CD4-positive, alpha-beta T cell (primary cell): ENCODE results near the gene IL24. TPM values are rescaled to one million over a fixed set of nuclear protein-coding genes. Genes with fewer than 3 reads are reported as not detected.

ENCODE experiments used
- ATAC-seq: fragments of 200-7000 bp; cut with Tn5 transposase; one replicate; pipeline ENCODE4 v1.10.0; 2022; ENCODE audit warnings: mild to moderate bottlenecking; ENCODE audit not compliant: poor library complexity
- CTCF ChIA-PET: fragments of 350-600 bp; sonication (Branson Sonifier 250); formaldehyde crosslinking; loops from one replicate; lab custom pipeline; 2021; ENCODE audit warnings: antibody characterized with exemption, inconsistent platforms; lab: Charles Lee
- POLR2A ChIA-PET: fragments of 350-600 bp; sonication (Branson Sonifier 250); formaldehyde crosslinking; loops from one replicate; lab custom pipeline; 2021; ENCODE audit warnings: antibody characterized with exemption, inconsistent platforms; lab: Charles Lee
- DNase-seq, 14 experiments: peaks; one replicate each; pipeline ENCODE4 v3.0.0-alpha.2; 2013 to 2020; ENCODE audit warnings: mixed read lengths in 2 of 14
- H3K27ac ChIP-seq, 2 donors: one replicate each; pipeline versions ENCODE4 v1.5.1 to v1.7.0; 2013; ENCODE audit warnings: low read length in 2 of 2, low read depth in 1 of 2, mild to moderate bottlenecking in 1 of 2
- H3K27me3 ChIP-seq, 2 experiments: 1 replicate in 1 of 2; 2 replicates in 1 of 2; pipeline versions ENCODE4 v1.6.1 to v1.7.0; 2013; ENCODE audit warnings: low read length in 2 of 2, control low read depth in 1 of 2, mild to moderate bottlenecking in 1 of 2, moderate library complexity in 1 of 2; ENCODE audit not compliant: insufficient read depth in 2 of 2, control insufficient read depth in 1 of 2
- H3K36me3 ChIP-seq: one replicate; pipeline ENCODE4 v1.6.1; 2013; ENCODE audit warnings: low read length, control low read depth; ENCODE audit not compliant: insufficient read depth
- H3K4me1 ChIP-seq: one replicate; pipeline ENCODE4 v1.6.1; 2013; ENCODE audit warnings: low read length, control low read depth; ENCODE audit not compliant: insufficient read depth
- H3K4me3 ChIP-seq: one replicate; pipeline ENCODE4 v1.5.1; 2013; ENCODE audit warnings: mild to moderate bottlenecking, low read length, moderate library complexity
- H3K9me3 ChIP-seq, 2 experiments: 1 replicate in 1 of 2; 2 replicates in 1 of 2; pipeline versions ENCODE4 v1.6.1 to v1.7.0; 2013; ENCODE audit warnings: low read length in 2 of 2, mild to moderate bottlenecking in 2 of 2, control low read depth in 1 of 2, moderate library complexity in 1 of 2; ENCODE audit not compliant: control insufficient read depth in 1 of 2, insufficient read depth in 1 of 2
- H3K27ac Mint-ChIP-seq: one replicate; pipeline ENCODE4 v1.8.0; 2020; ENCODE audit warnings: mixed read lengths
- H3K27me3 Mint-ChIP-seq: one replicate; pipeline ENCODE4 v1.8.0; 2021; ENCODE audit warnings: mixed read lengths
- H3K36me3 Mint-ChIP-seq: one replicate; pipeline ENCODE4 v1.8.0; 2021; ENCODE audit warnings: low read depth, mixed read lengths
- H3K4me1 Mint-ChIP-seq: one replicate; pipeline ENCODE4 v1.8.0; 2021; ENCODE audit warnings: low read depth, mixed read lengths
- H3K4me3 Mint-ChIP-seq: one replicate; pipeline ENCODE4 v1.8.0; 2020; ENCODE audit warnings: mild to moderate bottlenecking, mixed read lengths
- H3K9me3 Mint-ChIP-seq: one replicate; pipeline ENCODE4 v1.8.0; 2020; ENCODE audit warnings: mixed read lengths
- intact Hi-C, 2 experiments: fragments of 100-400 bp; cut with DNase I in 1 of 2; cut with micrococcal nuclease in 1 of 2; formaldehyde crosslinking; loops; one replicate each; pipeline versions ENCODE4 v1.15.1 to v1.9.0; 2023 to 2025; cut with DNase I, micrococcal nuclease
- polyA plus RNA-seq, 2 donors: library from polyadenylated mRNA; unstranded; fragments of 120-200 nt; gene quantifications; one replicate each; pipeline ENCODE4 v1.2.1, GENCODE V29; 2013
- total RNA-seq, 174 experiments: library from RNA in 2 of 174; stranded (reverse) in 2 of 174; gene quantifications; one replicate each; pipeline ENCODE4 v1.2.3 and lab custom pipeline; 2021 to 2026
- TF ChIP-seq, protein P1 (sequence below): fragments of 200-600 bp; IDR thresholded peaks from one replicate; pipeline ENCODE4 v1.8.0; 2022; ENCODE audit warnings: antibody characterized with exemption, mild to moderate bottlenecking

The IL24 gene, protein sequence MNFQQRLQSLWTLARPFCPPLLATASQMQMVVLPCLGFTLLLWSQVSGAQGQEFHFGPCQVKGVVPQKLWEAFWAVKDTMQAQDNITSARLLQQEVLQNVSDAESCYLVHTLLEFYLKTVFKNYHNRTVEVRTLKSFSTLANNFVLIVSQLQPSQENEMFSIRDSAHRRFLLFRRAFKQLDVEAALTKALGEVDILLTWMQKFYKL
- total RNA-seq (not detected), total RNA-seq (lab: John Stamatoyannopoulos, UW) (0 to 47.4 (median 0.12) reads per million in 172 experiments)
- polyA plus RNA-seq (2013, experiment 1 of 2), result 44.0 TPM
- polyA plus RNA-seq (2013, experiment 2 of 2), result 49.7 TPM

DNA sequence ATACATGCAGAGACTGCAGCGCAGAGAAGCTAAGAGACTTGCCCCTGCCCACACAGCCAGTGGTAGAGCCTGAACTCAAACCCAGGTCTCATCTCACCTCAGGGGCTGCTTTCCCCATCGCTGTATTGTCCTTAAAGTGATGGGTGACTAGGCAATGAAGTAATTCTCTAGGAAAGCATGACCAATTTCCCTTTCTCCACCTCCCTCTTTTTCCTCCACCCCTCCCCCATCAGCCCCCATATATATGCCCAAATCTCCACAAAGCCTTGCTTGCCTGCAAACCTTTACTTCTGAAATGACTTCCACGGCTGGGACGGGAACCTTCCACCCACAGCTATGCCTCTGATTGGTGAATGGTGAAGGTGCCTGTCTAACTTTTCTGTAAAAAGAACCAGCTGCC lies at the start of gene IL24:
IL24 (plus strand) TSS at position 269 of the 400 bp plus-strand sequence. CDS start 390 bp downstream, outside the sequence.
- Mint-ChIP-seq H3K4me3 (no peak within 1 kb of the TSS), H3K36me3 (peaks cover 21% of the 10 kb centered on the region), H3K9me3 (no peaks in the 10 kb centered on the region), H3K27ac (peak within 1 kb of the TSS; percentile 27), H3K27me3 (no peaks in the 10 kb centered on the region), H3K4me1 (peaks cover 74% of the 10 kb centered on the region)
- H3K27me3 ChIP-seq, result no peaks in the 10 kb centered on the region
- H3K27ac ChIP-seq, result no peak within 1 kb of the TSS
- no peak for ATAC-seq
- H3K4me1 ChIP-seq, result peaks cover 32% of the 10 kb centered on the region
- H3K36me3 ChIP-seq, result no peaks in the 10 kb centered on the region
- intact Hi-C loops, result no loop called here
- CTCF ChIA-PET, result no interaction called here
- H3K9me3 ChIP-seq, result no peaks in the 10 kb centered on the region
- DNase-seq, result no peak
- POLR2A ChIA-PET, result interaction anchor here (1.1 to 13.4 kb wide), 6 partner anchors 9 to 171 kb away, joined by 3 to 384 read pairs (median 8); partner anchors contain the start of gene FCMR
- no peak within 1 kb of the TSS for H3K4me3 ChIP-seq
- TF ChIP-seq, protein P1, sequence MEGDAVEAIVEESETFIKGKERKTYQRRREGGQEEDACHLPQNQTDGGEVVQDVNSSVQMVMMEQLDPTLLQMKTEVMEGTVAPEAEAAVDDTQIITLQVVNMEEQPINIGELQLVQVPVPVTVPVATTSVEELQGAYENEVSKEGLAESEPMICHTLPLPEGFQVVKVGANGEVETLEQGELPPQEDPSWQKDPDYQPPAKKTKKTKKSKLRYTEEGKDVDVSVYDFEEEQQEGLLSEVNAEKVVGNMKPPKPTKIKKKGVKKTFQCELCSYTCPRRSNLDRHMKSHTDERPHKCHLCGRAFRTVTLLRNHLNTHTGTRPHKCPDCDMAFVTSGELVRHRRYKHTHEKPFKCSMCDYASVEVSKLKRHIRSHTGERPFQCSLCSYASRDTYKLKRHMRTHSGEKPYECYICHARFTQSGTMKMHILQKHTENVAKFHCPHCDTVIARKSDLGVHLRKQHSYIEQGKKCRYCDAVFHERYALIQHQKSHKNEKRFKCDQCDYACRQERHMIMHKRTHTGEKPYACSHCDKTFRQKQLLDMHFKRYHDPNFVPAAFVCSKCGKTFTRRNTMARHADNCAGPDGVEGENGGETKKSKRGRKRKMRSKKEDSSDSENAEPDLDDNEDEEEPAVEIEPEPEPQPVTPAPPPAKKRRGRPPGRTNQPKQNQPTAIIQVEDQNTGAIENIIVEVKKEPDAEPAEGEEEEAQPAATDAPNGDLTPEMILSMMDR, result no peak

DNA sequence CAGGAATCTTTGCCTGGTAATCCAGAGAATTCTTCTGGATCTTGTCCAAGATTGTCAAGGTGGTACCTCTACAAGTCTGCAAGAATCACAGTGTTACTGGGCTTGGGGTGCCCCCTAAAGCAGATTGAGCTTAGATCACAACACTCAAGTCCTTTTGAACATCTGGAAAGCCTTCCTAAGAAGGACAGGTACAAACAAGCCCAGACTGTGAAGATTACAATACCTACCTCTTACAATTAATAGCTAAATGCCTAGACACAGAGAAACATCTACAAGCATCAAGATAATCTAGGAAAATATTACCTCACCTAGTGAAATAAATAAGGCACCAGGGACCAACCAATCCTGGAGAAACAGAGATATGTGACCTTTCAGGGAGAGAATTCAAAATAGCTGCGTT lies 49.3 kb upstream of the IL24 start:
- ChIA-PET CTCF (interaction anchor here (0.6 kb wide), 1 partner anchor 75 kb away, joined by 4 read pairs; no protein-coding TSS in a partner anchor), POLR2A (no interaction called here)
- Mint-ChIP-seq H3K4me3 (no peak overlapping the region), H3K27me3 (peaks cover 10% of the 10 kb centered on the region), H3K36me3 (no peaks in the 10 kb centered on the region), H3K27ac (no peak overlapping the region), H3K9me3 (no peaks in the 10 kb centered on the region), H3K4me1 (no peaks in the 10 kb centered on the region)
- no peaks in the 10 kb centered on the region for H3K27me3 ChIP-seq
- TF ChIP-seq, protein P1, result no peak
- DNase-seq (no peak), ATAC-seq (no peak)
- no peak overlapping the region for H3K4me3 ChIP-seq
- intact Hi-C loops, result no loop called here
- H3K9me3 ChIP-seq, result no peaks in the 10 kb centered on the region
- no peaks in the 10 kb centered on the region for H3K36me3 ChIP-seq
- no peaks in the 10 kb centered on the region for H3K4me1 ChIP-seq
- no peak overlapping the region for H3K27ac ChIP-seq

DNA sequence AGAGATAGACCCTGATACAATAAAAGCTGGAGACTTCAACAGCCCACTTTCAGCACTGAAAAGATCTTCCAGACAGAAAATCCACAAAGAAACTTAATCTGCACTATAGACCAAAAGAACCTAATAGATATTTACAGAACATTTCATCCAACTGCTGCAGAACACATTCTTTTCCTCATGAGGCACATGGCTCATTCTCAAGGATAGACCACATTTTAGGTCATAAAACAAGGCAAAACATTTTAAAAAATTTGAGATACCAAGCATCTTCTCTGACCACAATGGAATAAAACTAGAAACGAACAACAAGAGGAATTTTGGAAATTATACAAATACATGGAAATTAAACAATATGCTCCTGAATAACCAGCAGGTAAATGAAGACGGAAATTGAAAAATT lies 46.8 kb upstream of the IL24 start:
- no peaks in the 10 kb centered on the region for H3K4me1 ChIP-seq
- ChIA-PET CTCF (no interaction called here), POLR2A (no interaction called here)
- H3K27me3 ChIP-seq, result no peaks in the 10 kb centered on the region
- intact Hi-C loops, result no loop called here
- no peak overlapping the region for H3K27ac ChIP-seq
- H3K4me1 Mint-ChIP-seq, result no peaks in the 10 kb centered on the region
- TF ChIP-seq, protein P1, result no peak
- DNase-seq (no peak), ATAC-seq (no peak)
- peaks cover 10% of the 10 kb centered on the region for H3K27me3 Mint-ChIP-seq
- H3K36me3 ChIP-seq, result no peaks in the 10 kb centered on the region
- no peak overlapping the region for H3K27ac Mint-ChIP-seq
- H3K36me3 Mint-ChIP-seq, result no peaks in the 10 kb centered on the region
- H3K4me3 Mint-ChIP-seq, result no peak overlapping the region
- H3K9me3 Mint-ChIP-seq, result no peaks in the 10 kb centered on the region
- H3K4me3 ChIP-seq, result no peak overlapping the region
- H3K9me3 ChIP-seq, result no peaks in the 10 kb centered on the region
